Right ventricle myocardium superior (tissue), 1 donor: ENCODE results near the gene SYDE2. TPM values are rescaled to one million over a fixed set of nuclear protein-coding genes. Genes with fewer than 3 reads are reported as not detected.
"Not testable (repeated sequence)": the region's sequence is repeated elsewhere in the genome, so short reads cannot be mapped to it uniquely, and the experiment has no call there.

Experiments used
- ATAC-seq: fragments of 200-7000 bp; cut with Tn5 transposase; one replicate; pipeline ENCODE4 v1.9.1; 2020; ENCODE audit warnings: mild to moderate bottlenecking; ENCODE audit not compliant: poor library complexity
- DNase-seq: peaks from one replicate; pipeline ENCODE4 v3.0.0-alpha.2; 2020
- intact Hi-C: fragments of 100-400 bp; cut with DNase I; formaldehyde crosslinking; loops from one replicate; pipeline ENCODE4 v1.11.2; 2022
- total RNA-seq: library from RNA; stranded (reverse); fragmentation: NEBNext Ultra II Directional; extraction: Animal tissue kit (Norgen Biotek cat#: 25700); gene quantifications from one replicate; pipeline ENCODE4 v1.2.1, GENCODE V29; 2021
- donor health status: DM: no; HTN: yes; CAD: no; lungs with severe emphysema.

Gene SYDE2
- total RNA-seq, 1 donor from 2014 or later: 21.4 TPM

GRCh38 chr1:85219853-85220610 lies 19.2 kb upstream of the SYDE2 start:
- intact Hi-C loops: no loop called here
- no peak for DNase-seq
- no peak for ATAC-seq

DNA sequence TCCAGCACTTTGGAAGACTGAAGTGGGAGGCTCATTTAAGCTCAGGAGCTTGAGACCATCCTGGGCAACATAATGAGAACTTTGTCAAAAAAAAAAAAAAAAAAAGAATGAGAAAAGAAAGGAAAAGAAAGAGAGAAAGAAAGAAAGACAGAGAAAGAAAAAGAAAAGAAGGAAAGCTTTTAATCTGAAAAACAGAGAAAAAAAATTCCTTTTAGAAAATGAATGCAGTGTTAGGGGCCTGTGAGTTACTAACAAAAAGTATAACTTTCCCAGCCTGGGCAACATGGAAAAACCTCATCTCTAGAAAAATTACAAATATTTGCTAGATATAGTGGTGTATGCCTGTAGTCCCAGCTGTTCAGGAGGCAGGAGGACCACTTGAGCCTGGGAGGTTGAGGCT lies 15.9 kb upstream of the SYDE2 start:
- DNase-seq: no peak
- intact Hi-C loops: no loop called here
- ATAC-seq: no peak

DNA sequence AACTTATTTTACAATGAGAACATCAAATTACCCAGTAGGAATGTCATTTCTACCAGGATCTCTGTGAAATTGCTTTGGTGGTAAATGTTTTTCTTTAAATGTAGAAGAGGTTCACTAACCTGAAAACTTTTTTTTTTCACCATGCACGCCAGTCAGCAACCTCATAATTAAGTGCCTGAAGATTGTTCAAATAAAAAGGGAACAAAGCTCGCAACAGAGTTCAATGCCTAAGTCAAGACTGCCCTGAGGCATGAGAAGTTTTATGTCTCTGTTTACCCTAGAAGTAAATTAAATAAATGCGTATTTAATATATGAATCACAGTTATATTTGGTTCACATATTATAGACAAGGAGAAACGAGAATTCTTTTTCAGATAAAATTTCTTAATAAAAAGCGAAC lies 13.8 kb upstream of the SYDE2 start:
- ATAC-seq (no peak), DNase-seq (no peak)
- intact Hi-C loops: no loop called here

DNA sequence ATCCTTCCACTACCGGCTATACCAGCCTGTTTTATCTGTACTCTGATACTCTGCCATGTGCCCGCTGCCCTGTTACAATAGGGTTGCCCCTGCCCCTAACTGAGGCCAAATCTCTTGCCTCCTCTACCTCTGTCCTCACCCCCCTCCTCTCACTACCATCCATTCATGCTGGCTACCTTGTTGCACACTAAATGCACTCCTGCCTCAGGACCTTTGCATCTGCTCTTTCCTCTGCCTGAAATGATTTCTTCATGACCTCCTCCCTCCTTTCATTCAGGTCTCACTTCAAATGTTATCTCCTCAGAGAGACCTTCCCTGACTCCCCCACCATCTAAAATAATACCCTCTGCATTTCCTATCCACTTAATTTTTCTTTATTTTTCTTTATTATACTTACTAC lies 7.7 kb upstream of the SYDE2 start:
- ATAC-seq (no peak), DNase-seq (no peak)
- intact Hi-C loops: no loop called here

GRCh38 chr1:85203573-85204171 lies 2.9 kb upstream of the SYDE2 start:
- no peak for ATAC-seq
- intact Hi-C loops: no loop called here
- no peak for DNase-seq

DNA sequence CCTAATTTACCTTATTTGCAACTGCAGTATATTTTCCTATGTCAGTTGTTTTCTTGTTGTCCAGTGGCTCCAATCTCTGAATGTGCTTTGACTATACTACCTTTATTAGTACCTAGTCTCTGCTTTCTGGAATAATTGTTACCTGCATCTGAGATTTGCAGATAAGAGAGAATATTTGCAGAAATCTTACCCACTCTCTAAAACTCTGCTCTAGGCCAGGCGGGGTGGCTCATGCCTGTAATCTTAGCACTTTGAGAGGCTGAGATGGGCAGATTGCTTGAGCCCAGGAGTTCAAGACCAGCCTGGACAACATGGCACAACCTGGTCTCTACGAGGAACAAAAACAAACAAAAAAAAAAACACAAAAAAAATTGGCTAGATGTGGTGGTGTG lies 2.0 kb upstream of the SYDE2 start:
- ATAC-seq (no peak), DNase-seq (no peak)
- intact Hi-C loops: no loop called here

DNA sequence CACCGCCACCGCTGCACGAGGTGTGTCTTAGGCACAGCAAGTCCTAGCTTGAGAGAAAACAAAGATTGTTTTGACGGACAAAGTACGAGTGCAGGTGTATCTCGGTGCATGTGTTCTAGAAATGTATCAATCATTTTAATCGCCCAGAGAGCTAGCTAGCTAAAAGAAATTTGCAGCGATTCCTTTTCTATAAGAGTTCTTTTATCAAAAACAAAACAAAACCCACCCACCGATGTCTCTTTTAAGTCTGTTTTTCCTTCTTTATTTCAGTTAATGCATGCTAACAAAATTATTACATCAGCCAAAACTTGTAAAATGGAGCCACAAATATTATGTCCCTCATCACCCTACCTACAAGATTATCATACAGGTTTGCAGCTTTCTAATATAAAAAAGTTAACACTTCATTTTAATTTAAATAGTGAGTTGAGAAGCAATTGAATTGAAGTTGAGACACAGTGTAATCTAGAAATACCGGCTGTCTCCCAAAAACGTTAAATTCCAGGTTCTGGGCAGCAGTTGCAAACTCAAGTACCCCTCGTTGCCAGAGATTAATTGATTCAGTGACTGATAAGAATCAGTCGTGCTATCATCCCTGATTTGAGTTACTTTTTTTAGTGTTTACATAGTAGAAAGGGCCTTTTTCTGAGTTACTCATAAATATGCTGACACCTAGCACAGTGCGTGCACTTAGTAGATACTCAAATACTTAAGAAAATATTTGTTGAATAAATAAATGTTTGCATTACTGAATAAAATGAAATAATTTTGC lies 1.5 kb upstream of the SYDE2 start:
- ATAC-seq (peak; percentile 13), DNase-seq (no peak)

GRCh38 chr1:85201340-85202091 lies 700 bp upstream of the SYDE2 start:
- intact Hi-C loops: no loop called here
- peak; percentile 91 for ATAC-seq
- DNase-seq: peak; percentile 83

More for the DNA sequence above, 1.5 kb upstream of the SYDE2 start:
- intact Hi-C loops: no loop called here

GRCh38 chr1:85199667-85200462 lies 951 bp downstream of the SYDE2 start:
- peak; percentile 45 for DNase-seq
- ATAC-seq: peak; percentile 6
- intact Hi-C loops: no loop called here

GRCh38 chr1:85198864-85199263 lies 2.0 kb downstream of the SYDE2 start:
- no peak for DNase-seq
- ATAC-seq: no peak
- intact Hi-C loops: no loop called here

GRCh38 chr1:85196358-85196757 lies 4.5 kb downstream of the SYDE2 start:
- intact Hi-C loops: no loop called here
- DNase-seq: no peak
- ATAC-seq: no peak

GRCh38 chr1:85195703-85196102 lies 5.1 kb downstream of the SYDE2 start:
- ATAC-seq (peak; percentile 21), DNase-seq (no peak)
- intact Hi-C loops: no loop called here

GRCh38 chr1:85192129-85192528 lies 8.7 kb downstream of the SYDE2 start:
- DNase-seq, ATAC-seq, intact Hi-C loops: not testable (repeated sequence)

DNA sequence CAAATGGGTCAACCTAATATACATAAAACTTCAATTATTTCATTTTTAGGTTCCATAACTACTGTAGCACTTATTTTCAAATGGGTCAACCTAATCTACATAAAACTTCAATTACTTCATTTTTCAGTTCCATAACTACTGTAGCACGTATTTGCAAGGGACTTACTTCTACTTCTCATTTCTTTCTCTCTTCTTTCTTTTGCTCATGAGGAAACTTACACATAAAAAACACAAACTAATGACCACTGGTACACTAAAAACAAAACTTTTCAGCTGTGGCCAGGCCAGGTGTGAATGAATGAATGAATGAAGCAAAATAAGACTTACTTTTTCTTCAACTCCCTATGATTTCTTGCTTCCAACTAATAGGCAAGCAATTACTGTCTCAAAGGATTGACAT lies 11.7 kb downstream of the SYDE2 start:
- intact Hi-C loops: no loop called here
- DNase-seq (no peak), ATAC-seq (no peak)

GRCh38 chr1:85188530-85188929 lies 12.3 kb downstream of the SYDE2 start:
- intact Hi-C loops: no loop called here
- DNase-seq: no peak
- no peak for ATAC-seq

- DNase-seq, ATAC-seq, intact Hi-C loops: not testable (repeated sequence)
Observed at GRCh38 chr1:85187021-85187420, 13.8 kb downstream of the SYDE2 start.

DNA sequence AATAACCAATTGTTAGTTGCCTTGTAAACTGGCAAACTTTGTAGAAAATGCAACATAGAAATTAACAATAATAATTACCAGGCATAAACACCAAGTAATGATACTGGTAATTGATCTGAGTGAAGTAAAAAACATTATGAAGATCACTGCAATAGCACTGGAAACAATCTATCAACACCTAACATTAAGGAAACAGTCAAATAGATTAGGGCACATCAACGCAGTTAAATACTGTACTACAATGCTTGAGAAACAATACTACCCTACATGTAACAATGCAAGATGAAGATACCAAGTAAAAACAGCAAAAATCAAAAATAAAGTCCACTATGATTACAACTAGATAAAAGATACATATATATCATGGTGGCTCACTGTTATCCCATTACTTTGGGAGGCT lies 16.6 kb downstream of the SYDE2 start:
- no peak for DNase-seq
- intact Hi-C loops: no loop called here
- peak; percentile 69 for ATAC-seq

GRCh38 chr1:85182700-85183099 lies 18.1 kb downstream of the SYDE2 start:
- intact Hi-C loops: no loop called here
- DNase-seq: no peak
- ATAC-seq: peak; percentile 62
